ENCODE data around the gene C11orf91. TPM values are rescaled to one million over a fixed set of nuclear protein-coding genes. Genes with fewer than 3 reads are reported as not detected.
"Not testable (repeated sequence)": the region's sequence is repeated elsewhere in the genome, so short reads cannot be mapped to it uniquely, and the experiment has no call there.

The C11orf91 gene
- polyA plus RNA-seq, 1 donor, result not detected

DNA sequence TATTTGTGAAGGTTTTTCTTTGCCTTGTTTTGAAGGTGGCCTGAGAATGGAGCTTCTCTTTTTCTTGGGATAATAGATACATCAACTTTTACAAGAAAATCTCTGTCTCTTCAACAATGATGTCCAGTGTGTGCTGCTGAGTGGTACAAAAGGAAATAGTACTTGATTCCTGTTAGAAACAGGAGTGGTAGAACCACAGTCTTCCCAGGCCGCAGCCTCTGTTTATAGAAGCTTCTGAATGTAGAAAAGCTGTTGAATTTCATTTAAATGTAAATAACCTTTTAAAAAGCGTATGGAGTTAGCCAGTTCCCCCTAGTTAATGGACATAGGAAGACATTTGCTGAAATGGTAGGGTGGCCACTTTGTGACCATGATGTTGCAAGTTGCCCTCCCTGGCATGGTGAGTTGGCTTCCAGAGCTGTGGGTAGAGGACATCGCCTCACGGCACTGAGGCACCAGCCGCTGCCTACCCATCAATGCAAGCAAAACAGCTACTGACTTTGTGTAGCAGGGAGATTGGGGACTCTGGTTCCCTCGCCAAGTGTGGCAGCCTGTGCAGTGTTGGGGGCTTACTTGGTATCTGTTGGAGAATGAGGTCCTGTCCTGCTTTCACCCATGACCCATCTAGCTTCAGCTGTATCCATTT lies 31.6 kb downstream of the C11orf91 start:
- DNase-seq, result no peak

- no peak for DNase-seq
Measured at GRCh38 chr11:33668468-33668825, 32.2 kb downstream of the C11orf91 start.

DNA sequence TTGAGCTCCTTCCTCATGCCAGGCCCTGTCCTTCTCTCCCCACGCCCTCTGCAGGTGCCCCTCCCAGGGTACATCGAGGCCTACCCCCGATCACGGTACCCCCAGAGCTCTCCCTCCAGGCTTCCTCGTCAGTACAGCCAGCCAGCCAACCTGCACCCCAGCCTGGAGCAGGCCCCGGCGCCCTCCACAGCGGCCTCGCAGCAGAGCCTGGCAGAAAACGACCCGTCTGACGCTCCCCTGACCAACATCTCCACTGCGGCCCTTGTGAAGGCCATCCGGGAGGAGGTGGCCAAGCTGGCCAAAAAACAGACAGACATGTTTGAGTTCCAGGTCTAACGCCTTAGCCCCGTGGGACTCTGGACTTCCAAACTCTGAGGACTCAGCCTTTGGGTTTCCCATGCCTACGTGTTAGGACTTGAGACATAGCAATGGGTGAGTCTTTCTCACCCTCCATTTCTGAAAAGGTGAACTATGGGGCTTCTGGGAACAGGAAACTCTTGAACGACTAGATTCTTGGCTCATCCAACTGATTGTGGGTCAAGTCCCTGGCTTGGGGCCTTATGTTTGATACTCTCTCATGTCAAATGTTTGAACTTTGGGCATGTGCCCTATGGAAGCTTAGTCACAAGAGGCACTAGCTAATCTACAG lies 32.7 kb downstream of the C11orf91 start:
- DNase-seq, result no peak

DNA sequence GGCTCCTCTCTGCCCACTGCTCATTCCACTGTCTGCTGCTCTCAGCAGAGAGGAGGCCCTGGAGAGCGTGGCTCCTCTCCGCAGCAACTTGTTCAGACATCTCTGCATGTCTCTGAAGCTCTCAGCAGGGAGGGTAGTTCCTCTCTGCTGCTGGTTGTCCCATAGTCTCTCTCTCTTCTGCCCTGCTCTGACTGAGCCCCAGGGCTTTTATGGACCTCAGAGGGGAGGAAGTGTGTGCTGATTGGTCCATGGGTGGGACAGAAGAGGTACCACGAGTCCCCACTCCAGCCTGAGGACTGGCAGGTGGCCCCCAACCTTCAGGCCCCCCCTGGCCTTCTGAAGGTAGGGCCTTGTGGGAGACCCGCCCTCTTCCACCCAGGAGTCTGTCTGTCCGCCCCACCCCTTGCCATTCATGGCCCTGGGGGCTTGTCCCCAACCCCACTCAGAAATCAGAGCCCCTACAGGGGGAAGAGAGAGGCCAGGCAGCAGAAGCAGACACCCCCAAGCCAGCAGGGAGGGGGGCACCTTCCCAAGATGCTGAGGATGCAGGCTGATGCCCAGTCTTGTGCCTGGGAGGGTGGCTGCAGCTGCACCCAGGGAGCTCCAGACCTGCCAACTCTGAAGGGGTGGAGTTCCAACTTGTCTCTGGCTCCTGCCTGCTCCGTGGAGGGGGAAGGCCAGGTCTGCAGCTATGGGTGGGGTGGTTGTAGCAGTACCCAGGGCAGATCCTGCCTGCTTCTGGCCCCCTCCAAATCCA lies 35.1 kb downstream of the C11orf91 start:
- no peak for DNase-seq

- DNase-seq, result no peak
Measured at GRCh38 chr11:33664827-33665226, 35.8 kb downstream of the C11orf91 start.

- no peak for DNase-seq
Measured at GRCh38 chr11:33664166-33664565, 36.5 kb downstream of the C11orf91 start.

DNA sequence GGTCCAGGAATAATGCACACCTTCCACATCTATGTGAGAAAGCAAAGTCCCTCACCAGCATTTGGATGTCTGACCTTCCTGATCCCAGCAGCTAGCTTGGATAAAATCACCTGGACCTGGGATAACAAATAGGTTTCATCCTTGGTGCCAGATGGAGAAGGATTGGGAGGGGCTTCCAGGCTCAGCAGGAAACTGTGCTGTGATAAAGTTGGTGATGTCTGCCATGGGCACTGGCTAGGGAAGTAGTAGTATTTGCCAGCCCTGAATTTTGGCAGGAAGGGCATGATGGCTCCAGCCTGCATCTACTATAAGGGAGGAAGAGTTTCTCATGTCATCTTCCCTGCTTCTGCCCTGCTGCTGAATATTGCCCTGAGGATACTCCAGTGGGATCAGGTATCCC lies 37.5 kb downstream of the C11orf91 start:
- DNase-seq, result no peak

- DNase-seq, result not testable (repeated sequence)
Measured at GRCh38 chr11:33661526-33661925, 39.1 kb downstream of the C11orf91 start.

DNA sequence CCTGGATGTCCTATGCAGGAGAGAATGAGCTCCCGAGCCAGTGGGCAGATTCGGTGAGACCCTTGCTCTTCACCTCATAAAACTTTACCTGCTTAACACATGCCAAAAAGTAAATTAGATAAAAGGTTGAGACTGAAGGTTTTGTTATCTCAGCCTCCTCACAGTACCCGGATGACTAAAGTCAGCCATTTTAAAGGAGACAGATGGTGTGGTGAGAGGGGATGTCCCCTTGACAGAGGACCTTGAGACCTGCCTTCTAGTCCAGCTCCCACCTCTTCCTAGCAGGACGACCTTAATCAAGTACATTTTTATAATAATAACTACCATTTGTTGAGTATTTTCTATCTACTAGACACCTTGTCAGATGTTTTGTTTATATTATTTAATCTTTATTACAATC lies 39.7 kb downstream of the C11orf91 start:
- no peak for DNase-seq

GRCh38 chr11:33659370-33660139 lies 41.1 kb downstream of the C11orf91 start:
- no peak for DNase-seq

DNA sequence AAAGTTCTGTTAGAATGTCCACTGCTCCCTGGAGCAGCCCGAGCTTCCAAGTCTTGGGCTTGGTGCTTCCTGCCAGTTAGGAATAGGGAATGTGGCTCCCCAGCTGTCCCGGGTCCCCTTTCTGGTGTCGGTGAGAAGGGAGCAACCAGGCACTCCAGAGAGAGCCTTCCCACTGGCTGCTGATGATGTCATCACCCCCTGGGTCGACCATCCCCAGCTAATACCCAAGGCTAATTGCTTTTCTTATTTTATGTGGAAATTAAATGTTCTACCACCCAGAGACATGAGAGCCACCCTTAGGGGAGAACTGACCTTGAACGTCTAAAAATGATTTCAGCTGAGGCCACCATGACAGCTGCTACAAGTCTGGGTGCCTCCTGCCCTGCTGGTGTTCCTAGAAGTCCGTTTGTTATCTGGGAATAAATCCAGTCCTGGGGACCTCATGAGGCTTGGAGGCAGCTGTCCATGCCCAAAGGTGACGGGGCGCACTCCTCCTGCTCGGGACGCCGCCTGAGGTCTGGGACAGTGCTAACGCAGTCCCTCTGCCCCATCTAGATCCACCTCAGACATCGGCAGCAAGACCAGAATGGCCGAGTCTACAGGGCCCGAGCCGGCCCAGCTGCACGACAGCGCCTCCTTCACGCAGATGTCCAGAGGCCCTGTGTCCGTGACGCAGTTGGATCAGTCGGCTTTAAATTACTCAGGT lies 42.3 kb downstream of the C11orf91 start:
- no peak for DNase-seq

DNA sequence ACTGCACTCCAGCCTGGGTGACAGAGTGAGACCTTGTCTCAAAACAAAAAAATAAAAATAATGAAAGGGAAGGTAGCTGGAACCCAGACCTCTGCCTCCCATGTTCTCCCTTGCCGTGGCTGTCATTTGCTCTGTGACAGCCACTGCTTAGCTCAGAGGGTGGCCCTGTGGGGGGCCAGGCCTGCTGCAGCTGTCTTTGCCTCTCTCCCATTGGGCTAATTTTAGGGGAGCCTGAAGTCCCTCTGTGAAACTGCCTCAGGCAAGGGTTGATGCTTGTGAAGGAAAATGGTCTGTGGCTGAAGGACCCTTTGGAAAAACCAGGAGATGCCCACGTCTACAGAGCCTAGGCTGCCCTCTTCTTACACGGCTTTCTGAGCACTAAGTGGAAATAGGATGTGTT lies 42.9 kb downstream of the C11orf91 start:
- DNase-seq, result no peak

GRCh38 chr11:33656768-33657167 lies 43.9 kb downstream of the C11orf91 start:
- no peak for DNase-seq

- no peak for DNase-seq
Measured at GRCh38 chr11:33655842-33656600, 44.6 kb downstream of the C11orf91 start.

DNA sequence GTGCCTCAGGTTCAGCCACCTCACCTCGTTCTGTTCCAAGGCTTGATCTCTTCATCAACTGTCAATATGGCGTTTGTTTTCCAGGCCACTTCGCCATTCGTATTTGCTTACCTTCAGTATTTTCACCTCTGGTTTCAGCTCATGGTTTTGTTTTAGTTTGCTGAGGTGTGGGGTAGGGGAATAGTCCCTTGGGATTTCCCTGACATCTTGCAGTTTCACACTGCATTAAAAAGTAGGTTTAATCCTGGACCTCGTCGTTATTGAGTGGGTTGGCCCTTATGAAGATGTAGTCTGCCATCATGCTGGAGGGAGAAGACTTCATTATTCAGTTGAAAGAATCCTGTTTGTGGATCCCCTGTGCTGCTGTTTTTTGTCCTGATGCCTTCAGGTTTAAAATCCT lies 46.0 kb downstream of the C11orf91 start:
- DNase-seq, result no peak

- DNase-seq, result no peak
Measured at GRCh38 chr11:33652930-33653329, 47.7 kb downstream of the C11orf91 start.

- no peak for DNase-seq
Measured at GRCh38 chr11:33652431-33652830, 48.2 kb downstream of the C11orf91 start.

- no peak for DNase-seq
Measured at GRCh38 chr11:33651990-33652389, 48.6 kb downstream of the C11orf91 start.

- DNase-seq, result no peak
Measured at GRCh38 chr11:33651555-33651954, 49.1 kb downstream of the C11orf91 start.

- DNase-seq, result no peak
Measured at GRCh38 chr11:33649944-33650343, 50.7 kb downstream of the C11orf91 start.

Measured in left kidney (tissue), 2 donors.